A549 (cell line): ENCODE results near the gene LYRM7.
"Not testable (repeated sequence)": the region's sequence is repeated elsewhere in the genome, so short reads cannot be mapped to it uniquely, and the experiment has no call there.

ENCODE experiments used
- POLR2A ChIP-seq: IDR thresholded peaks from 2 replicates; pipeline ENCODE4 v1.6.1; 2012; ENCODE audit warnings: mild to moderate bottlenecking, low read length
- TP53 ChIP-seq: fragments of 250-450 bp; sonication (Bioruptor Pico); IDR thresholded peaks from 2 replicates; pipeline ENCODE4 v1.5.0; 2021; ENCODE audit warnings: mild to moderate bottlenecking, moderate library complexity

GRCh38 chr5:131127244-131127643 is 43.5 kb upstream of the LYRM7 start:
- not testable (repeated sequence) for TF ChIP-seq POLR2A, TP53
